NCI-H2196 (cell line): ENCODE results near the gene TMEM18.

Experiments used
- DNase-seq: peaks from one replicate; lab custom pipeline; 2025; ENCODE audit not compliant: unreplicated experiment; lab: John Stamatoyannopoulos, UW

Gene TMEM18

GRCh38 chr2:623130-623922 lies 53.9 kb downstream of the TMEM18 start:
- no peak for DNase-seq

GRCh38 chr2:622357-622756 lies 54.8 kb downstream of the TMEM18 start:
- no peak for DNase-seq

- no peak for DNase-seq
These were observed 55.7 kb downstream of the TMEM18 start for GRCh38 chr2:621303-622099.

- no peak for DNase-seq
These were observed 56.5 kb downstream of the TMEM18 start for GRCh38 chr2:620471-621302.

GRCh38 chr2:620004-620403 lies 57.2 kb downstream of the TMEM18 start:
- no peak for DNase-seq

- DNase-seq: no peak
These were observed 58.7 kb downstream of the TMEM18 start for GRCh38 chr2:618422-618990.

- DNase-seq: no peak
These were observed 59.2 kb downstream of the TMEM18 start for GRCh38 chr2:618005-618404.
